ENCODE results near the gene PIP5K1B. TPM values are rescaled to one million over a fixed set of nuclear protein-coding genes. Genes with fewer than 3 reads are reported as not detected.

Gene PIP5K1B
- total and polyA plus RNA-seq, 4 donors: 0.09 to 30.9 (median 0.29) TPM

DNA sequence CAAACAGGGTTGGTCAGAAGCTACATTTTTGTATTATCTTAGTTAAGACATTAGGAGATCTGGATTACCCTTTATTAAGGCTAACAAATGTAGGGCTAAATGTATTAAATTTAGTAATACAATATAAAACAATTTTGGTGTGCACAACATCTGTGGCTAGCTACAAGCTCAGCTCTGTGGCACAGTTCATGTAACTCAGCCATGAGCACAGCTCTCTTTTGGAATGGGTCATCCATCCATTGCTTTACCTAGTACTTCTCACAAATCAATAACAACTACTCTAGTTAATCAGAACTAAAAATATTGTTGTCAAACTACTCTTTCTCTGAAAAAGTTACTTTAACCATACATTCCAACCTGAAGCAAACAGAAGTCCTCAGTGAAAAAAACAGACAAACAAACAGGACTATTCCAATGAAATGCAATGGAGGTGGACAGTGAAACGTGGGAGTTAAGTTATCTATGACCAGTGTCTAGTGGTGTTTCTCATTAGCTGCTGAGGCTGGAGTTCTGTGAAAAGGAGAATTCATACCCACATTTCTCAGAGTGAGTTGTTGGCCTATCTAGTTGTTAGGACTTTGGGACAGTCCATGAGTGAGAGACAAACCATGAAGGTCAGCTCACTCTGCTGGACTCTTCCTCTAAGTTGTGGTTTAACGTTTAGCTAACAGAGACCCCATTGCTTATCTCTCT, 55.1 kb downstream of the PIP5K1B start:
- H3K4me3 ChIP-seq (ENCODE audit: low read depth in 1 of 3, low read length in 3 of 3): no peak overlapping the region
- no peak for DNase-seq (ENCODE audit: low spot score)
- H3K27ac ChIP-seq (ENCODE audit: low read depth in 1 of 2, low read length in 2 of 2): no peak overlapping the region
- no peak for TF ChIP-seq GABPA (IDR thresholded peaks at IDR 0.05 in 1 of 2, conservative IDR thresholded peaks at IDR 0.05 in 1 of 2)
- no peak for TF ChIP-seq RXRA (IDR thresholded peaks at IDR 0.05)
- TF ChIP-seq EGR1 (IDR thresholded peaks at IDR 0.05; ENCODE audit: low read depth in 2 of 2): no peak
- TF ChIP-seq RAD21 (IDR thresholded peaks at IDR 0.05): no peak
- no peaks in the 10 kb centered on the region for H3K36me3 ChIP-seq (ENCODE audit: control insufficient read depth in 4 of 4, insufficient read depth in 3 of 4, low read depth in 1 of 4, low read length in 3 of 4)
- H3K9me3 ChIP-seq (ENCODE audit: control insufficient read depth in 4 of 4, low read length in 3 of 4): peaks cover 0 to 4% (median 1%) of the 10 kb centered on the region in 4 donors
- H3K9ac ChIP-seq (ENCODE audit: low read depth in 1 of 2, low read length in 2 of 2): no peak overlapping the region
- no peaks in the 10 kb centered on the region for H3K27me3 ChIP-seq (ENCODE audit: control insufficient read depth in 4 of 4, insufficient read depth in 4 of 4, low read length in 3 of 4)
- 52% methylated on average over 2 of the region's 2 CpGs for WGBS
- H3K4me1 ChIP-seq (ENCODE audit: control insufficient read depth in 4 of 4, insufficient read depth in 4 of 4, low read length in 3 of 4): no peaks in the 10 kb centered on the region

DNA sequence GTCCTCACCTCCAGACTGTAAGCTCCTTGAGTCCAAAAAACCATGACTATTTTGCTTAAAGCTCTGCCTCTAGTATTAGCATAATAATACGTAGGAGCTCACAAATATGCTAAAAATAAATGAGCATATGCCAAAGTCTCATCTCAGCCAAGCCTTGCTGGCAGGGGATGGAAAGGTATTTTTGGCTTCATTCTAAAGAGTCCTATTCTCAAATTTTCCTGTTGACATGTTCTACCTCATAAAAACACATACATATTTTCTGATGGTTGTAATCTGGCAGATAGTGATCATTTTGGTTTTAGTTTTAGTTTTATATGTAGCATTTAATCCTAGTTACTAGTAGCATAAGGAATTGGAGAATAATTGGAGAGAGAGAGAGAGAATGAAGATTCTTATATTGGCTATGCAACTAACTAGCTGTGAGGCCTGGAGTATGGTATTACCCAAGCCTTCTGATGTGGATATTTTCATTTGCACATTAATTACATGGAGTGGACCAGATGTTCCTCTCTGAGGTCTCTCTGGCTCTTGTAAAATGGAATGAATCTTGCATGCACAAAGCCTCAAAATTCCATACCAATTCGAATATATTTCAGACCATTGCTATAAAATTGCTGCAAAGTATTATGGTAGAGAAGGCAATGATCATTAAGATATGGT, 55.8 kb downstream of the PIP5K1B start:
- H3K9me3 ChIP-seq (ENCODE audit: control insufficient read depth in 4 of 4, low read length in 3 of 4): peaks cover 0 to 4% (median 1%) of the 10 kb centered on the region in 4 donors
- WGBS: 32% methylated on average over 2 of the region's 2 CpGs
- no peak overlapping the region for H3K9ac ChIP-seq (ENCODE audit: low read depth in 1 of 2, low read length in 2 of 2)
- TF ChIP-seq ZBTB33 (IDR thresholded peaks at IDR 0.05) (no peak), FOXA1 (IDR thresholded peaks at IDR 0.05) (no peak), NR2F2 (IDR thresholded peaks at IDR 0.05) (no peak), HNF4A (conservative IDR thresholded peaks at IDR 0.05) (no peak), RXRA (IDR thresholded peaks at IDR 0.05) (no peak), JUND (IDR thresholded peaks at IDR 0.05) (no peak)
- H3K36me3 ChIP-seq (ENCODE audit: control insufficient read depth in 4 of 4, insufficient read depth in 3 of 4, low read depth in 1 of 4, low read length in 3 of 4): no peaks in the 10 kb centered on the region
- H3K27me3 ChIP-seq (ENCODE audit: control insufficient read depth in 4 of 4, insufficient read depth in 4 of 4, low read length in 3 of 4): no peaks in the 10 kb centered on the region
- H3K27ac ChIP-seq (ENCODE audit: low read depth in 1 of 2, low read length in 2 of 2): no peak overlapping the region
- H3K4me1 ChIP-seq (ENCODE audit: control insufficient read depth in 4 of 4, insufficient read depth in 4 of 4, low read length in 3 of 4): no peaks in the 10 kb centered on the region
- no peak for DNase-seq (ENCODE audit: low spot score)
- H3K4me3 ChIP-seq (ENCODE audit: low read depth in 1 of 3, low read length in 3 of 3): no peak overlapping the region

- no peaks in the 10 kb centered on the region for H3K27me3 ChIP-seq (ENCODE audit: control insufficient read depth in 4 of 4, insufficient read depth in 4 of 4, low read length in 3 of 4)
- 69% methylated on average over 4 of the region's 4 CpGs for WGBS
- no peak overlapping the region for H3K4me3 ChIP-seq (ENCODE audit: low read depth in 1 of 3, low read length in 3 of 3)
- H3K36me3 ChIP-seq (ENCODE audit: control insufficient read depth in 4 of 4, insufficient read depth in 3 of 4, low read depth in 1 of 4, low read length in 3 of 4): no peaks in the 10 kb centered on the region
- no peak overlapping the region for H3K9ac ChIP-seq (ENCODE audit: low read depth in 1 of 2, low read length in 2 of 2)
- no peaks in the 10 kb centered on the region for H3K4me1 ChIP-seq (ENCODE audit: control insufficient read depth in 4 of 4, insufficient read depth in 4 of 4, low read length in 3 of 4)
- H3K27ac ChIP-seq (ENCODE audit: low read depth in 1 of 2, low read length in 2 of 2): no peak overlapping the region
- H3K9me3 ChIP-seq (ENCODE audit: control insufficient read depth in 4 of 4, low read length in 3 of 4): peaks cover 0 to 4% (median 1%) of the 10 kb centered on the region in 4 donors
- DNase-seq (ENCODE audit: low spot score): no peak
- no peak for TF ChIP-seq RXRA (IDR thresholded peaks at IDR 0.05)
- TF ChIP-seq HNF4G (IDR thresholded peaks at IDR 0.05): no peak
- no peak for TF ChIP-seq SP1 (IDR thresholded peaks at IDR 0.05)
- TF ChIP-seq EGR1 (IDR thresholded peaks at IDR 0.05; ENCODE audit: low read depth in 2 of 2): no peak
- TF ChIP-seq FOXA1 (IDR thresholded peaks at IDR 0.05): no peak
- no peak for TF ChIP-seq ATF3 (IDR thresholded peaks at IDR 0.05)
- no peak for TF ChIP-seq ZBTB33 (IDR thresholded peaks at IDR 0.05)
- no peak for TF ChIP-seq JUND (IDR thresholded peaks at IDR 0.05)
- no peak for TF ChIP-seq MAX (IDR thresholded peaks at IDR 0.05)
- TF ChIP-seq RAD21 (IDR thresholded peaks at IDR 0.05): no peak
- no peak for TF ChIP-seq FOXA2 (IDR thresholded peaks at IDR 0.05)
- no peak for TF ChIP-seq HNF4A (conservative IDR thresholded peaks at IDR 0.05)
- no peak for TF ChIP-seq CTCF (IDR thresholded peaks at IDR 0.05; ENCODE audit: low read depth, low read length, missing input control)
- TF ChIP-seq REST (IDR thresholded peaks at IDR 0.05): no peak
- no peak for TF ChIP-seq GABPA (IDR thresholded peaks at IDR 0.05 in 1 of 2, conservative IDR thresholded peaks at IDR 0.05 in 1 of 2)
Observed at GRCh38 chr9:68762570-68762969, 57.5 kb downstream of the PIP5K1B start.
